A549 (cell line): ENCODE measurements around the gene OPCML. TPM values are rescaled to one million over a fixed set of nuclear protein-coding genes. Genes with fewer than 3 reads are reported as not detected.

Source experiments
- ATAC-seq, 2 experiments: fragments of 200-7000 bp in 1 of 2; fragments of >200 bp in 1 of 2; cut with Nextera tagmentation in 1 of 2; cut with Tn5 transposase in 1 of 2; 3 replicates each; pipeline versions ENCODE4 v1.8.0 to v1.9.1; 2018 to 2020; ENCODE audit warnings: mild to moderate bottlenecking in 1 of 2, moderate library complexity in 1 of 2
- CTCF ChIA-PET: fragments of 300-600 bp; sonication (Branson Sonifier 250); formaldehyde crosslinking; extraction: SDS; loops from one replicate; lab custom pipeline; 2021; ENCODE audit warnings: antibody characterized with exemption, inconsistent platforms; lab: Yijun Ruan, JAX
- POLR2A ChIA-PET: fragments of 350-600 bp; formaldehyde crosslinking; extraction: SDS; loops from one replicate; lab custom pipeline; 2021; ENCODE audit warnings: antibody characterized with exemption, inconsistent platforms; lab: Yijun Ruan, JAX
- DNase-seq, 2 experiments: peaks; one replicate each; pipeline versions ENCODE4 v3.0.0 to v3.0.0-alpha.2; 2011 to 2016; ENCODE audit warnings: low read depth in 1 of 2, low spot score in 1 of 2
- FAIRE-seq: peaks from 2 replicates; lab custom pipeline; 2011; peaks lifted over from hg19 to GRCh38; lab: Jason Lieb, UNC
- H3K27ac ChIP-seq, 2 experiments: fragments of >200 bp; sonication (Bioruptor Twin); formaldehyde crosslinking; 3 replicates each; pipeline ENCODE4 v1.5.1; 2016 to 2017
- H3K4me1 ChIP-seq: fragments of >200 bp; sonication (Bioruptor Twin); formaldehyde crosslinking; 3 replicates; pipeline ENCODE4 v1.6.1; 2016
- H3K4me2 ChIP-seq: fragments of >200 bp; sonication (Bioruptor Twin); formaldehyde crosslinking; 3 replicates; pipeline ENCODE4 v1.6.1; 2016
- H3K4me3 ChIP-seq: fragments of >200 bp; sonication (Bioruptor Twin); formaldehyde crosslinking; 3 replicates; pipeline ENCODE4 v1.5.1; 2016
- H3K9me3 ChIP-seq: fragments of >200 bp; sonication (Bioruptor Twin); formaldehyde crosslinking; 3 replicates; pipeline ENCODE4 v1.6.1; 2016
- BHLHE40 ChIP-seq: IDR thresholded peaks from 2 replicates; pipeline ENCODE4 v1.6.1; 2012; ENCODE audit warnings: low read depth, low read length, inconsistent platforms
- CBX8 ChIP-seq: fragments of 200-600 bp; sonication (generic); IDR thresholded peaks from 2 replicates; pipeline ENCODE4 v1.6.1; 2016
- CHD4 ChIP-seq: fragments of 200-600 bp; sonication (generic); IDR thresholded peaks from 2 replicates; pipeline ENCODE4 v1.6.1; 2016; ENCODE audit warnings: antibody characterized with exemption, mild to moderate bottlenecking, borderline replicate concordance
- CTCF ChIP-seq: fragments of >200 bp; sonication (Bioruptor Twin); formaldehyde crosslinking; IDR thresholded peaks from 3 replicates; pipeline ENCODE4 v1.5.1; 2016
- EHMT2 ChIP-seq: fragments of 200-600 bp; sonication (generic); IDR thresholded peaks from 2 replicates; pipeline ENCODE4 v1.6.1; 2016; ENCODE audit warnings: antibody characterized with exemption, low read depth, mild to moderate bottlenecking, moderate library complexity
- ELK1 ChIP-seq: fragments of 150-350 bp; IDR thresholded peaks from 2 replicates; pipeline ENCODE4 v1.6.1; 2014; ENCODE audit warnings: low read depth, mild to moderate bottlenecking, low read length
- ESRRA ChIP-seq: fragments of 150-350 bp; IDR thresholded peaks from 2 replicates; pipeline ENCODE4 v1.6.1; 2014; ENCODE audit warnings: mild to moderate bottlenecking, low read length, borderline replicate concordance
- FOSB ChIP-seq: fragments of 250-450 bp; sonication (Bioruptor Pico); IDR thresholded peaks from 2 replicates; pipeline ENCODE4 v1.5.0; 2020; ENCODE audit warnings: mild to moderate bottlenecking, moderate library complexity
- FOSL2 ChIP-seq, 2 experiments: fragments of 450-650 bp in 1 of 2; fragments of >200 bp in 1 of 2; sonication (Bioruptor Twin) in 1 of 2; formaldehyde crosslinking; IDR thresholded peaks; 2 replicates each; pipeline versions ENCODE4 v1.5.0 to v1.6.1; 2016 to 2020; ENCODE audit warnings: mild to moderate bottlenecking in 1 of 2, moderate library complexity in 1 of 2
- FOXS1 ChIP-seq: fragments of 250-450 bp; sonication (Bioruptor Pico); IDR thresholded peaks from 2 replicates; pipeline ENCODE4 v1.5.0; 2020; ENCODE audit warnings: mild to moderate bottlenecking, moderate library complexity
- GATA3 ChIP-seq: IDR thresholded peaks from 2 replicates; pipeline ENCODE4 v1.6.1; 2012; ENCODE audit warnings: borderline replicate concordance
- HEYL ChIP-seq: fragments of 250-450 bp; sonication (Bioruptor Pico); IDR thresholded peaks from 2 replicates; pipeline ENCODE4 v1.8.0; 2021; ENCODE audit warnings: mild to moderate bottlenecking, moderate library complexity
- HOXB5 ChIP-seq: fragments of 250-450 bp; sonication (Bioruptor Pico); IDR thresholded peaks from 2 replicates; pipeline ENCODE4 v1.5.0; 2020; ENCODE audit warnings: mild to moderate bottlenecking, moderate library complexity
- JUN ChIP-seq, 2 experiments: fragments of >200 bp; sonication (Bioruptor Twin); formaldehyde crosslinking; IDR thresholded peaks; 2 replicates in 1 of 2; 3 replicates in 1 of 2; pipeline ENCODE4 v1.6.1; 2016 to 2017
- JUNB ChIP-seq: fragments of >200 bp; sonication (Bioruptor Twin); formaldehyde crosslinking; IDR thresholded peaks from 2 replicates; pipeline ENCODE4 v1.6.1; 2016
- KDM1A ChIP-seq: fragments of 200-600 bp; sonication (generic); IDR thresholded peaks from 2 replicates; pipeline ENCODE4 v1.6.1; 2016; ENCODE audit warnings: low read depth, mild to moderate bottlenecking
- PHF8 ChIP-seq: fragments of 200-600 bp; sonication (generic); IDR thresholded peaks from 2 replicates; pipeline ENCODE4 v1.6.1; 2016; ENCODE audit warnings: low read depth, mild to moderate bottlenecking, antibody characterized with exemption, moderate library complexity, borderline replicate concordance
- POLR2AphosphoS2 ChIP-seq: conservative IDR thresholded peaks from 2 replicates; pipeline ENCODE4 v1.6.1; 2012; ENCODE audit warnings: low read length, improper control_type of control experiment, inconsistent platforms
- RAD21 ChIP-seq, 2 experiments: fragments of >200 bp in 1 of 2; sonication (Bioruptor Twin) in 1 of 2; formaldehyde crosslinking in 1 of 2; IDR thresholded peaks in 1 of 2; conservative IDR thresholded peaks in 1 of 2; 2 replicates in 1 of 2; 3 replicates in 1 of 2; pipeline ENCODE4 v1.6.1; 2012 to 2018; ENCODE audit warnings: inconsistent platforms in 1 of 2
- RARB ChIP-seq: fragments of 250-450 bp; sonication (Bioruptor Pico); IDR thresholded peaks from 2 replicates; pipeline ENCODE4 v1.8.0; 2021; ENCODE audit warnings: mild to moderate bottlenecking, moderate library complexity
- RNF2 ChIP-seq: fragments of 200-600 bp; sonication (generic); IDR thresholded peaks from 2 replicates; pipeline ENCODE4 v1.6.1; 2016; ENCODE audit warnings: low read depth, mild to moderate bottlenecking, antibody characterized with exemption, moderate library complexity, borderline replicate concordance
- SMC3 ChIP-seq: fragments of >200 bp; sonication (Bioruptor Twin); formaldehyde crosslinking; IDR thresholded peaks from 3 replicates; pipeline ENCODE4 v1.6.1; 2018; ENCODE audit warnings: inconsistent platforms
- TFCP2L1 ChIP-seq: fragments of 250-450 bp; sonication (Bioruptor Pico); IDR thresholded peaks from 2 replicates; pipeline ENCODE4 v1.5.0; 2021; ENCODE audit warnings: mild to moderate bottlenecking
- TP53 ChIP-seq: fragments of 250-450 bp; sonication (Bioruptor Pico); IDR thresholded peaks from 2 replicates; pipeline ENCODE4 v1.5.0; 2021; ENCODE audit warnings: mild to moderate bottlenecking, moderate library complexity
- ZNF302 ChIP-seq: fragments of 250-450 bp; sonication (Bioruptor Pico); IDR thresholded peaks from 2 replicates; pipeline ENCODE4 v1.9.0; 2021; ENCODE audit warnings: inconsistent platforms, mild to moderate bottlenecking, moderate library complexity
- WGBS: methylation state at CpG from one replicate; pipeline ENCODE4 v1.1.6; 2017; ENCODE audit errors: missing lambda C conversion rate; 5-methylcytosine and 5-hydroxymethylcytosine counted together
- polyA plus RNA-seq, 4 experiments: library from polyadenylated mRNA; depleted of rRNA in 3 of 4; stranded (reverse); fragments of >200 nt; fragmentation: RNase III in 1 of 4; extraction: RNeasy Plus Mini Kit Qiagen cat#74134 plus additional on column Dnase treatment in 1 of 4; gene quantifications; 2 replicates in 3 of 4; 3 replicates in 1 of 4; pipeline ENCODE4 v1.2.3, GENCODE V29; 2011 to 2017
- TF ChIP-seq, protein P1 (sequence below): fragments of 250-450 bp; sonication (Bioruptor Pico); IDR thresholded peaks from 2 replicates; pipeline ENCODE4 v1.5.0; 2021; ENCODE audit warnings: mild to moderate bottlenecking, moderate library complexity, borderline replicate concordance

OPCML gene
- polyA plus RNA-seq, 2 of the 4 experiments (the other 2 are of a cell fraction) = not detected

DNA sequence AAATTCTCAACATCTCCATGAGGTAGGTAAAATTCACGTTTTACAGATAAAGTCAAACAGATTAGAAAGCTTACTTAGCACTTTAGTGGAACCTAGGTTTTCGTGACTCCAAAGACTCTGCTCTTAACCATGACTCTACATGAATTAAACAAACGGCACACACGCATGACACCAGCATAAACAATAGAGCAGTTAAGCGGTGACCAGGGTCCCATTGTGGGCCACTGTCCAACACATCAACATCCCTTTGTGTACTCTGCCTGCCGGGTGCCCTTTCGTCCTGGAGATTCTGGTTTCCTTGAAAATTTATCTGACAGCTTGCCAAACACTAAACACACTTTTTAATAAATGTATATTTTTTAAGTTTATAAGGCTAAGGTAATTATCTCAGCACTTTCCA lies 941.7 kb downstream of the OPCML start:
- no peak overlapping the region for H3K4me2 ChIP-seq
- TF ChIP-seq GATA3 (no peak), CBX8 (no peak), RAD21 (conservative IDR thresholded peaks at IDR 0.05 in 1 of 2, IDR thresholded peaks at IDR 0.05 in 1 of 2) (no peak), ELK1 (no peak), JUN (IDR thresholded peaks at IDR 0.05) (no peak), FOSL2 (IDR thresholded peaks at IDR 0.05) (no peak), FOSL2 (CRISPR knock-in tag; IDR thresholded peaks at IDR 0.05) (no peak), TP53 (CRISPR knock-in tag) (no peak)
- TF ChIP-seq, all 56 proteins: peak for 0
- 26% methylated on average over 7 of the region's 7 CpGs for WGBS
- ATAC-seq (no peak), FAIRE-seq (no peak), DNase-seq (no peak)
- no peak overlapping the region for H3K4me3 ChIP-seq
- no peak overlapping the region for H3K27ac ChIP-seq
- no peaks in the 10 kb centered on the region for H3K9me3 ChIP-seq
- ChIA-PET CTCF (no interaction called here), POLR2A (no interaction called here)
- no peaks in the 10 kb centered on the region for H3K4me1 ChIP-seq

GRCh38 chr11:132589791-132590190 lies 942.5 kb downstream of the OPCML start:
- Histone ChIP-seq H3K4me3 (no peak overlapping the region), H3K4me1 (no peaks in the 10 kb centered on the region), H3K9me3 (no peaks in the 10 kb centered on the region), H3K27ac (no peak overlapping the region), H3K4me2 (no peak overlapping the region)
- TF ChIP-seq TFCP2L1 = no peak
- TF ChIP-seq EHMT2 = no peak
- no peak for TF ChIP-seq CTCF
- TF ChIP-seq BHLHE40 = no peak
- CTCF ChIA-PET = no interaction called here
- ATAC-seq (no peak), FAIRE-seq (no peak), DNase-seq (no peak)
- POLR2A ChIA-PET = no interaction called here
- WGBS = 0% methylated on average over 1 of the region's 1 CpG

GRCh38 chr11:132588366-132588765 lies 943.9 kb downstream of the OPCML start:
- CTCF ChIA-PET = no interaction called here
- POLR2A ChIA-PET = no interaction called here
- FAIRE-seq (no peak), ATAC-seq (no peak), DNase-seq (no peak)
- Histone ChIP-seq H3K4me3 (no peak overlapping the region), H3K4me2 (no peak overlapping the region), H3K27ac (no peak overlapping the region), H3K9me3 (no peaks in the 10 kb centered on the region), H3K4me1 (no peaks in the 10 kb centered on the region)
- no peak for TF ChIP-seq BHLHE40
- no peak for TF ChIP-seq CHD4
- no peak for TF ChIP-seq RNF2
- no peak for TF ChIP-seq JUNB
- no peak for TF ChIP-seq TFCP2L1
- no peak for TF ChIP-seq SMC3
- no peak for TF ChIP-seq ESRRA
- no peak for TF ChIP-seq ELK1
- TF ChIP-seq POLR2AphosphoS2 = no peak
- TF ChIP-seq PHF8 = no peak
- no peak for TF ChIP-seq FOSB (CRISPR knock-in tag)
- no peak for TF ChIP-seq FOXS1 (CRISPR knock-in tag)
- TF ChIP-seq KDM1A = no peak
- TF ChIP-seq ZNF302 (CRISPR knock-in tag) = no peak
- TF ChIP-seq, protein P1, sequence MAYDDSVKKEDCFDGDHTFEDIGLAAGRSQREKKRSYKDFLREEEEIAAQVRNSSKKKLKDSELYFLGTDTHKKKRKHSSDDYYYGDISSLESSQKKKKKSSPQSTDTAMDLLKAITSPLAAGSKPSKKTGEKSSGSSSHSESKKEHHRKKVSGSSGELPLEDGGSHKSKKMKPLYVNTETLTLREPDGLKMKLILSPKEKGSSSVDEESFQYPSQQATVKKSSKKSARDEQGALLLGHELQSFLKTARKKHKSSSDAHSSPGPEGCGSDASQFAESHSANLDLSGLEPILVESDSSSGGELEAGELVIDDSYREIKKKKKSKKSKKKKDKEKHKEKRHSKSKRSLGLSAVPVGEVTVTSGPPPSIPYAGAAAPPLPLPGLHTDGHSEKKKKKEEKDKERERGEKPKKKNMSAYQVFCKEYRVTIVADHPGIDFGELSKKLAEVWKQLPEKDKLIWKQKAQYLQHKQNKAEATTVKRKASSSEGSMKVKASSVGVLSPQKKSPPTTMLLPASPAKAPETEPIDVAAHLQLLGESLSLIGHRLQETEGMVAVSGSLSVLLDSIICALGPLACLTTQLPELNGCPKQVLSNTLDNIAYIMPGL (CRISPR knock-in tag) = no peak
- TF ChIP-seq RARB (CRISPR knock-in tag) = no peak
- TF ChIP-seq HEYL (CRISPR knock-in tag) = no peak
- no peak for TF ChIP-seq HOXB5 (CRISPR knock-in tag)
